ENCODE data around the gene CMTM4.

DNA sequence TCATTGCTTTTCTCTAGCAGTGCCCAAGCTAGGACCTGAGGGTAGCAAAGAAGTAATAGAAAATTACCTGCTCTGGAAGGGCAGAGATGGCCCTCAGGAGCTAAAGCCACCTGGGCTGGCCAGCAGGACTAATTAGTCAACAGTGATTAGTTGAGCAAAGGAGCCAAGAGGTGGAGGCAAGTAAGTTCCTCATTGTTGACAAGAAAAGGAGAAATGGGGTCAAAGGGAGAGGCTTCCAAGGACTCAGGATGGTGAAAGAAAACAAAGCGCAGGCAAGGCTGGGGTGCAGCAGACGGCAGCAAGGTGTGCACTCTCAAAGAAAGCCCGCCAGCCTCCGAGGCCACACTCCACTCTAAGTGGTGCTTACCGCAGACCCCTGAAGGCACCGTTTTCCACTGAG lies 44.6 kb downstream of the CMTM4 start:
- TF ChIP-seq, protein P1, sequence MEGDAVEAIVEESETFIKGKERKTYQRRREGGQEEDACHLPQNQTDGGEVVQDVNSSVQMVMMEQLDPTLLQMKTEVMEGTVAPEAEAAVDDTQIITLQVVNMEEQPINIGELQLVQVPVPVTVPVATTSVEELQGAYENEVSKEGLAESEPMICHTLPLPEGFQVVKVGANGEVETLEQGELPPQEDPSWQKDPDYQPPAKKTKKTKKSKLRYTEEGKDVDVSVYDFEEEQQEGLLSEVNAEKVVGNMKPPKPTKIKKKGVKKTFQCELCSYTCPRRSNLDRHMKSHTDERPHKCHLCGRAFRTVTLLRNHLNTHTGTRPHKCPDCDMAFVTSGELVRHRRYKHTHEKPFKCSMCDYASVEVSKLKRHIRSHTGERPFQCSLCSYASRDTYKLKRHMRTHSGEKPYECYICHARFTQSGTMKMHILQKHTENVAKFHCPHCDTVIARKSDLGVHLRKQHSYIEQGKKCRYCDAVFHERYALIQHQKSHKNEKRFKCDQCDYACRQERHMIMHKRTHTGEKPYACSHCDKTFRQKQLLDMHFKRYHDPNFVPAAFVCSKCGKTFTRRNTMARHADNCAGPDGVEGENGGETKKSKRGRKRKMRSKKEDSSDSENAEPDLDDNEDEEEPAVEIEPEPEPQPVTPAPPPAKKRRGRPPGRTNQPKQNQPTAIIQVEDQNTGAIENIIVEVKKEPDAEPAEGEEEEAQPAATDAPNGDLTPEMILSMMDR (conservative IDR thresholded peaks at IDR 0.05; ENCODE audit: low read length): no peak
- no peak for TF ChIP-seq EZH2phosphoT487 (IDR thresholded peaks at IDR 0.05; ENCODE audit: borderline replicate concordance)
